Measurements from ENCODE around the gene DMKN.

DNA sequence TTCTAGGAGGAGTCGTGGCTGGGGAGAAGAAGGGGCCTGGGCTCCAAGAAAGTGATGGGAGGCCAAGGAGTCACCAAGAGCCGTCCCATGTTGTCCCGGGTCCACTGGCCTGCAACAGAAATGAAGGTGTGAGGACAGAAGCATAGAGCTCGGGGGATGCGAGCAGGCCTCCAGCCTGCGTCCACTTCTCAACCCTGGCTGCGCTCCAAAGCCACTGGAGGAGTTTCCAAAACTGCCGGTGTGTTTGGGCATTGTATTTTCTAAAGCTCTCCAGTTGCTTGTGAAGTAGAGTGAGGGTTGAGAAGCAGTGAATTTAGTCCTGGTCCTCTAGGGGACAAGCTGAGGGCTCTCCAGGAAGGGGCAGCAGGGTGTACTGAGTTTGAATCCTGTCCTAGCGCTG, 52.4 kb downstream of the DMKN start:
- no peak for TF ChIP-seq POLR2A (conservative IDR thresholded peaks at IDR 0.05)
- TF ChIP-seq, protein P1, sequence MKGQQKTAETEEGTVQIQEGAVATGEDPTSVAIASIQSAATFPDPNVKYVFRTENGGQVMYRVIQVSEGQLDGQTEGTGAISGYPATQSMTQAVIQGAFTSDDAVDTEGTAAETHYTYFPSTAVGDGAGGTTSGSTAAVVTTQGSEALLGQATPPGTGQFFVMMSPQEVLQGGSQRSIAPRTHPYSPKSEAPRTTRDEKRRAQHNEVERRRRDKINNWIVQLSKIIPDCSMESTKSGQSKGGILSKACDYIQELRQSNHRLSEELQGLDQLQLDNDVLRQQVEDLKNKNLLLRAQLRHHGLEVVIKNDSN (CRISPR knock-in tag; IDR thresholded peaks at IDR 0.05) = no peak
- TF ChIP-seq CEBPG (CRISPR knock-in tag; IDR thresholded peaks at IDR 0.05) = no peak
- TF ChIP-seq CEBPG (tag; conservative IDR thresholded peaks at IDR 0.05 in 1 of 2, IDR thresholded peaks at IDR 0.05 in 1 of 2) = no peak
- TF ChIP-seq E4F1 (CRISPR knock-in tag; IDR thresholded peaks at IDR 0.05; ENCODE audit: borderline replicate concordance) = no peak
- no peak for TF ChIP-seq ZFX (CRISPR knock-in tag; IDR thresholded peaks at IDR 0.05)
- TF ChIP-seq FOXP1 (CRISPR knock-in tag; IDR thresholded peaks at IDR 0.05) = no peak
- no peak for TF ChIP-seq EP300 (IDR thresholded peaks at IDR 0.05; ENCODE audit: low read length)
- no peak for TF ChIP-seq SIN3A (IDR thresholded peaks at IDR 0.05; ENCODE audit: borderline replicate concordance in 2 of 2, control insufficient read depth in 1 of 2, low read depth in 2 of 2, low read length in 2 of 2)
- no peak for TF ChIP-seq ZNF830 (CRISPR knock-in tag; IDR thresholded peaks at IDR 0.05)
- TF ChIP-seq CEBPB (tag; IDR thresholded peaks at IDR 0.05) = no peak
